ENCODE results near the gene ABCC5. TPM values are rescaled to one million over a fixed set of nuclear protein-coding genes. Genes with fewer than 3 reads are reported as not detected.
A peak's percentile ranks its signal among the peaks of the same experiment; 100 is the strongest.

The ABCC5 gene
- polyA plus RNA-seq, 1 donor (not counting 4 experiments of a cell fraction or from before 2014, with no cell fraction given): 28.7 TPM

GRCh38 chr3:184005941-184006507, 11.7 kb downstream of the ABCC5 start:
- no peaks in the 10 kb centered on the region for H3K27me3 ChIP-seq (ENCODE audit: control insufficient read depth, extremely low read depth, insufficient read depth, low read length)
- peak overlapping the region; percentile 69 for H3K27ac ChIP-seq (ENCODE audit: control insufficient read depth, insufficient read depth, low read length)
- no peaks in the 10 kb centered on the region for H3K9me1 ChIP-seq (ENCODE audit: control insufficient read depth, extremely low read depth, insufficient read depth, low read length)
- FAIRE-seq: peak; percentile 79
- H3K36me3 ChIP-seq (ENCODE audit: control insufficient read depth in 2 of 2, extremely low read depth in 1 of 2, insufficient read depth in 2 of 2, low read length in 2 of 2): peaks cover 0 to 6% of the 10 kb centered on the region in 2 experiments
- no peak overlapping the region for H3K4me3 ChIP-seq (ENCODE audit: control insufficient read depth in 2 of 3, extremely low read depth in 1 of 3, insufficient read depth in 2 of 3, low read depth in 1 of 3, low read length in 3 of 3)
- dilution Hi-C loops (cut with MboI; ENCODE audit: extremely low pct_ligation_motif_present, low sequenced_read_pairs): no loop called here
- peaks cover 6% of the 10 kb centered on the region for H3K79me2 ChIP-seq (ENCODE audit: control insufficient read depth, insufficient read depth, low read length)
- H3K9me3 ChIP-seq (ENCODE audit: control insufficient read depth, low read depth, low read length): no peaks in the 10 kb centered on the region
- H3K4me1 ChIP-seq (ENCODE audit: control insufficient read depth, extremely low read depth, insufficient read depth, low read length): peaks cover 16% of the 10 kb centered on the region
- peak overlapping the region; percentile 52 for H3K9ac ChIP-seq (ENCODE audit: control insufficient read depth, extremely low read depth, insufficient read depth, low read length)
- peak overlapping the region; percentile 35 for H2AFZ ChIP-seq (ENCODE audit: control insufficient read depth, low read length)
- DNase-seq (ENCODE audit: low read depth, low spot score): peak; percentile 85
- TF ChIP-seq CTCF (optimal IDR thresholded peaks at IDR 0.05 in 1 of 3, IDR thresholded peaks at IDR 0.05 in 1 of 3, conservative IDR thresholded peaks at IDR 0.05 in 1 of 3; ENCODE audit: extremely low read depth in 1 of 3, insufficient read depth in 2 of 3, low read length in 3 of 3) (no peak), EZH2 (IDR thresholded peaks at IDR 0.05; ENCODE audit: low read length) (no peak)
- peak overlapping the region; percentile 73 for H3K4me2 ChIP-seq (ENCODE audit: control insufficient read depth, extremely low read depth, insufficient read depth, low read depth, low read length)
- no peaks in the 10 kb centered on the region for H4K20me1 ChIP-seq (ENCODE audit: control insufficient read depth, extremely low read depth, insufficient read depth, low read length)

- FAIRE-seq: no peak
- no peak overlapping the region for H3K4me2 ChIP-seq (ENCODE audit: control insufficient read depth, extremely low read depth, insufficient read depth, low read depth, low read length)
- H3K79me2 ChIP-seq (ENCODE audit: control insufficient read depth, insufficient read depth, low read length): peaks cover 9% of the 10 kb centered on the region
Observed at GRCh38 chr3:184004476-184004875, 13.2 kb downstream of the ABCC5 start.

More at GRCh38 chr3:184004476-184004875, 13.2 kb downstream of the ABCC5 start:
- no peaks in the 10 kb centered on the region for H3K9me1 ChIP-seq (ENCODE audit: control insufficient read depth, extremely low read depth, insufficient read depth, low read length)
- no peak overlapping the region for H2AFZ ChIP-seq (ENCODE audit: control insufficient read depth, low read length)
- dilution Hi-C loops (cut with MboI; ENCODE audit: extremely low pct_ligation_motif_present, low sequenced_read_pairs): no loop called here
- H3K27me3 ChIP-seq (ENCODE audit: control insufficient read depth, extremely low read depth, insufficient read depth, low read length): no peaks in the 10 kb centered on the region
- H3K9ac ChIP-seq (ENCODE audit: control insufficient read depth, extremely low read depth, insufficient read depth, low read length): no peak overlapping the region
- H3K4me1 ChIP-seq (ENCODE audit: control insufficient read depth, extremely low read depth, insufficient read depth, low read length): peaks cover 16% of the 10 kb centered on the region
- H3K9me3 ChIP-seq (ENCODE audit: control insufficient read depth, low read depth, low read length): no peaks in the 10 kb centered on the region
- no peak for DNase-seq (ENCODE audit: low read depth, low spot score)
- no peak overlapping the region for H3K27ac ChIP-seq (ENCODE audit: control insufficient read depth, insufficient read depth, low read length)
- no peak for TF ChIP-seq EZH2 (IDR thresholded peaks at IDR 0.05; ENCODE audit: low read length)
- no peak for TF ChIP-seq CTCF (optimal IDR thresholded peaks at IDR 0.05 in 1 of 3, IDR thresholded peaks at IDR 0.05 in 1 of 3, conservative IDR thresholded peaks at IDR 0.05 in 1 of 3; ENCODE audit: extremely low read depth in 1 of 3, insufficient read depth in 2 of 3, low read length in 3 of 3)
- H3K36me3 ChIP-seq (ENCODE audit: control insufficient read depth in 2 of 2, extremely low read depth in 1 of 2, insufficient read depth in 2 of 2, low read length in 2 of 2): peaks cover 0 to 4% of the 10 kb centered on the region in 2 experiments
- no peak overlapping the region for H3K4me3 ChIP-seq (ENCODE audit: control insufficient read depth in 2 of 3, extremely low read depth in 1 of 3, insufficient read depth in 2 of 3, low read depth in 1 of 3, low read length in 3 of 3)
- H4K20me1 ChIP-seq (ENCODE audit: control insufficient read depth, extremely low read depth, insufficient read depth, low read length): no peaks in the 10 kb centered on the region

Measured in keratinocyte (primary cell).